Chondrocyte (in vitro differentiated cells): Measurements from ENCODE around the gene NKD2. TPM values are rescaled to one million over a fixed set of nuclear protein-coding genes. Genes with fewer than 3 reads are reported as not detected.
"Not testable (repeated sequence)": the region's sequence is repeated elsewhere in the genome, so short reads cannot be mapped to it uniquely, and the experiment has no call there.

ENCODE experiments used
- DNase-seq: peaks from one replicate; pipeline ENCODE4 v3.0.0; 2021; ENCODE audit warnings: mixed read lengths, low spot score
- H3K27ac Mint-ChIP-seq: one replicate; pipeline ENCODE4 v1.8.0; 2021; ENCODE audit warnings: mild to moderate bottlenecking, moderate library complexity, mixed read lengths; ENCODE audit not compliant: unreplicated experiment
- H3K27me3 Mint-ChIP-seq: 2 replicates; pipeline ENCODE4 v1.8.0; 2021; ENCODE audit warnings: low read depth, mixed read lengths
- H3K36me3 Mint-ChIP-seq: 2 replicates; pipeline ENCODE4 v1.8.0; 2021; ENCODE audit warnings: low read depth, mixed read lengths
- H3K4me1 Mint-ChIP-seq: 2 replicates; pipeline ENCODE4 v1.8.0; 2021; ENCODE audit warnings: low read depth, mild to moderate bottlenecking, mixed read lengths
- H3K4me3 Mint-ChIP-seq: one replicate; pipeline ENCODE4 v1.8.0; 2021; ENCODE audit warnings: mild to moderate bottlenecking, moderate library complexity, mixed read lengths; ENCODE audit not compliant: unreplicated experiment
- H3K9me3 Mint-ChIP-seq: 2 replicates; pipeline ENCODE4 v1.8.0; 2021; ENCODE audit warnings: low read depth, mixed read lengths
- total RNA-seq: library from RNA; stranded (reverse); gene quantifications from 3 replicates; pipeline ENCODE4 v1.2.1, GENCODE V29; 2021
- TF ChIP-seq, protein P1 (sequence below): fragments of 200-600 bp; sonication (generic); IDR thresholded peaks from 2 replicates; pipeline ENCODE4 v1.5.0; 2021; ENCODE audit warnings: antibody characterized with exemption, mild to moderate bottlenecking, moderate library complexity

Gene NKD2
- total RNA-seq, 1 donor from 2014 or later = not detected

DNA sequence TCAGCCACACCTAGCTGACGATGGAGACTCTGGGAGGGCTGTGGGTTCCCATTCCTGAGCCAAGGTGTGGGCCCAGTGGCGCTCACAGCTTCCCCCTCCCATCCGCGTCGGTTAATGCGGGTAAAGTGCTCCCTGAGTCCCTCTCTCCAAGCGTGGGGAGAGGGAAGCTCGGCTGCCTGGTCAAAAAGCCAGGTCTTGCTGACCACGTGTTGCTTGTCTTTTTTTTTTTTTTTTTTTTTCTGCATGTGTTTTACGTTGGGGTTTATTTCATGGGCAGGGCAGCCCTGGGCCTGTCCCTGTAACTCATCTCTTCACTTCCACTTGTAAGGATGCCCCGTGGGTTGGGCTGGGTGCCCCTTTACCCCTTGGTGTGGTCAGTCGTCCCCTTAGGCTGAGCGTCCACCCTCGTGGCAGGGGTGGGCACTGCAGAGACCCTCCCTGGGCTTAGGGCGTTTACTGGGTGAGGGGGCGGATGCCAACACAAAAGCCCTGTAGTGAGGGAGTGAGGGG lies 11.9 kb downstream of the NKD2 start:
- H3K27ac Mint-ChIP-seq = no peak overlapping the region
- H3K36me3 Mint-ChIP-seq = no peaks in the 10 kb centered on the region
- TF ChIP-seq, protein P1, sequence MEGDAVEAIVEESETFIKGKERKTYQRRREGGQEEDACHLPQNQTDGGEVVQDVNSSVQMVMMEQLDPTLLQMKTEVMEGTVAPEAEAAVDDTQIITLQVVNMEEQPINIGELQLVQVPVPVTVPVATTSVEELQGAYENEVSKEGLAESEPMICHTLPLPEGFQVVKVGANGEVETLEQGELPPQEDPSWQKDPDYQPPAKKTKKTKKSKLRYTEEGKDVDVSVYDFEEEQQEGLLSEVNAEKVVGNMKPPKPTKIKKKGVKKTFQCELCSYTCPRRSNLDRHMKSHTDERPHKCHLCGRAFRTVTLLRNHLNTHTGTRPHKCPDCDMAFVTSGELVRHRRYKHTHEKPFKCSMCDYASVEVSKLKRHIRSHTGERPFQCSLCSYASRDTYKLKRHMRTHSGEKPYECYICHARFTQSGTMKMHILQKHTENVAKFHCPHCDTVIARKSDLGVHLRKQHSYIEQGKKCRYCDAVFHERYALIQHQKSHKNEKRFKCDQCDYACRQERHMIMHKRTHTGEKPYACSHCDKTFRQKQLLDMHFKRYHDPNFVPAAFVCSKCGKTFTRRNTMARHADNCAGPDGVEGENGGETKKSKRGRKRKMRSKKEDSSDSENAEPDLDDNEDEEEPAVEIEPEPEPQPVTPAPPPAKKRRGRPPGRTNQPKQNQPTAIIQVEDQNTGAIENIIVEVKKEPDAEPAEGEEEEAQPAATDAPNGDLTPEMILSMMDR = no peak
- H3K27me3 Mint-ChIP-seq = peaks cover 19% of the 10 kb centered on the region
- DNase-seq = peak; percentile 75
- no peak overlapping the region for H3K4me3 Mint-ChIP-seq
- no peaks in the 10 kb centered on the region for H3K9me3 Mint-ChIP-seq
- no peaks in the 10 kb centered on the region for H3K4me1 Mint-ChIP-seq

DNA sequence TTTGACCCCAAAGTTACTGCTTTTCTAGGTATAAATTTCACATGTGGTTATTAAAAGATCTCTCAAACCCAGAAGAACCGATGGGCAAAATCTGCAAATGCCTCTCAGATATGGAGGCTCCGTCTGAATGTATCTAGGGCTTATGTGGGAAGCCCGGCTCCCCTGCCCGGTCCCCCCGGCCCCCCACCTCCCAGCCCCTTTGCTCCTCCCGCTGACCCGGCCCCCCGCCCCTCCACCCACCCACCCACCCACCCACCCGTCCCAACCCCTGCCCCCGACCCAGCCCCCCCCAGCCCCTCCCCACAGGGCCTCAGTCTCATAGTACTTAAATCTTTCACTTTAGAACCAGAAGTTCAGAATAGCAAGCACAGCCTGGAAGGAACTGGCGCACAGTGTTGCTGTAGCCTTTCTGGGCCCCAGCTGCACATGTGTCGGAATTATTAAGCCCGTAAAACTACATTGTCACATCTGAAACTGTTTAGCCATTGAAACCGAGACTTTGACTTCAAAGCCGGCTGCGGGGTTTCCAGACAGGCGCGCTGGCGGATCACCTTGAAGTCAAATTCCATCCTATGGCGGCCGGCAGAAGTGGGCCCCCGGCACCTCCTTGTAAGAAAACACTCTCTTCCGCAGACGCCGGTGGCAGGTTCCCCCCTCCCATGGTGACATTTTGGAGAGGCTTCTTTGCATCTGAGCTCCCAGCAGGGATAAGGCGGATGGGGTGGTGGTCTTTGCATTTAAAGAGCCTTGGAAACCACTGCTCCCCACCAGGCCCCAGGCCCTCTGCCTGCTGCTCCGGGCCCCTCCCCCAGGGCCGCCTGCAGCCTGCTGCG lies 12.8 kb downstream of the NKD2 start:
- TF ChIP-seq, protein P1 = no peak
- Mint-ChIP-seq H3K4me1 (no peaks in the 10 kb centered on the region), H3K27ac (no peak overlapping the region), H3K36me3 (no peaks in the 10 kb centered on the region), H3K4me3 (no peak overlapping the region), H3K27me3 (peaks cover 16% of the 10 kb centered on the region), H3K9me3 (no peaks in the 10 kb centered on the region)
- DNase-seq = no peak

DNA sequence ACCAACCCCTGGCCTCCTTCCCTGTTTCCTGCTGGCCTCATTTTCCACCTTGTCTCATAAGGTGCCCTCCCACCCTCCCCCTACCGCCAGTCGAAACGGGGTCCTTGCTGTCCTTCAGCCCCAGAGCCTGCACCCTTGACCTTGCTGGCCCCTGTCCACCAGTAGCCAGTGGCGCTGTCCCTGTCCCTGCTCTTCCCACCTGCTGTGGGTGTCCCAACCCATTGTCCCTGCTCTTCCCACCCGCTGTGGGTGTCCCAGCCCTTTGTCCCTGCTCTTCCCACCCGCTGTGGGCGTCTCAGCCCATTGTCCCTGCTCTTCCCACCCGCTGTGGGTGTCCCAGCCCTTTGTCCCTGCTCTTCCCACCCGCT lies 13.4 kb downstream of the NKD2 start:
- DNase-seq, H3K27ac Mint-ChIP-seq, H3K4me1 Mint-ChIP-seq, H3K36me3 Mint-ChIP-seq, H3K4me3 Mint-ChIP-seq, H3K9me3 Mint-ChIP-seq: not testable (repeated sequence)
- H3K27me3 Mint-ChIP-seq = peaks cover 11% of the 10 kb centered on the region

DNA sequence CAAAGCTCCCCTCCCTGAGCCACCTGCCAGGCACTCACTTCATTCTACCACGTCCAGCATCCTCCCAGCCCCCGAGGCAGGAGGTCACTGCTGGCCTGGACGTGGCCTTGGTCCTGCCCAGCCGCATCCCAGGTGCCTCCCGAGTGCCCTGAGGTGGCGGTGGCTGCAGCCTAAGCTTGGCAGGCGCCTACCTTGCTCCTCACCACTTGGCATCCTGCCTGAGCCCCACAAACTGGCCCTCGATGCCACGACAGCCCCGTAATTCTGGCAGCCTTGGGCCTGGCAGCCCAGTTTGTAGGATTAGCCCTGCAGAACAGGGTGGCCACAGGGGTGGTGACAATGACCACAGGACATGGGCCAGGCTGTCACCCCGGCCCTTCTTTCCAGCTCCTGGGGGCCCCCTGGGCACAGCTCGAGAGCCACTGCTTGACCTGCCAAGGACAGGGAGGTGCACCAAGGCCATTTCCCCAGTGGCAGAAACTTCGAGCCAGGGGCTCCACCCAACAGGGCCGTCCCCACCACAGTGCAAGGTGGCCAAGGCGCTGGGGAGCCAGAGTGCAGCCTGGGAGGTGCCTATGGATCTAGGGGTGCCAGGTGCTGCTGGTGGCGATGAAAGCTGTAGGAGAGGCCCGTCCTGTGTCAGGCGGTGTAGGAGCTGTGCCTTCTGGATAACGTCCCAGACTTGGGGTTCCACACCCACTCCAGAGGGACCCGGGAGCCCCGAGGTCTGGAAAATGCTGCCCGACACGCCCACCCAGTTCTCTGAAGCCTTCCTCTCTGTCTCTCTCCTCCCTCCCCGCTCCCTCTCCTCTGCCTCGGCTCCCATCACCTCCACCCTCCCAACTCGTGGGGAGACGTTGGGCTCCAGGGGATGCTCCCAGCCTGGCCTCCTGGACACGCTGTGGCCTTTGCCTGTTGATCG lies 18.4 kb downstream of the NKD2 start:
- no peaks in the 10 kb centered on the region for H3K36me3 Mint-ChIP-seq
- DNase-seq = no peak
- H3K9me3 Mint-ChIP-seq = no peaks in the 10 kb centered on the region
- no peaks in the 10 kb centered on the region for H3K4me1 Mint-ChIP-seq
- H3K27me3 Mint-ChIP-seq = peaks cover 14% of the 10 kb centered on the region
- no peak overlapping the region for H3K27ac Mint-ChIP-seq
- no peak overlapping the region for H3K4me3 Mint-ChIP-seq
- TF ChIP-seq, protein P1 = no peak

DNA sequence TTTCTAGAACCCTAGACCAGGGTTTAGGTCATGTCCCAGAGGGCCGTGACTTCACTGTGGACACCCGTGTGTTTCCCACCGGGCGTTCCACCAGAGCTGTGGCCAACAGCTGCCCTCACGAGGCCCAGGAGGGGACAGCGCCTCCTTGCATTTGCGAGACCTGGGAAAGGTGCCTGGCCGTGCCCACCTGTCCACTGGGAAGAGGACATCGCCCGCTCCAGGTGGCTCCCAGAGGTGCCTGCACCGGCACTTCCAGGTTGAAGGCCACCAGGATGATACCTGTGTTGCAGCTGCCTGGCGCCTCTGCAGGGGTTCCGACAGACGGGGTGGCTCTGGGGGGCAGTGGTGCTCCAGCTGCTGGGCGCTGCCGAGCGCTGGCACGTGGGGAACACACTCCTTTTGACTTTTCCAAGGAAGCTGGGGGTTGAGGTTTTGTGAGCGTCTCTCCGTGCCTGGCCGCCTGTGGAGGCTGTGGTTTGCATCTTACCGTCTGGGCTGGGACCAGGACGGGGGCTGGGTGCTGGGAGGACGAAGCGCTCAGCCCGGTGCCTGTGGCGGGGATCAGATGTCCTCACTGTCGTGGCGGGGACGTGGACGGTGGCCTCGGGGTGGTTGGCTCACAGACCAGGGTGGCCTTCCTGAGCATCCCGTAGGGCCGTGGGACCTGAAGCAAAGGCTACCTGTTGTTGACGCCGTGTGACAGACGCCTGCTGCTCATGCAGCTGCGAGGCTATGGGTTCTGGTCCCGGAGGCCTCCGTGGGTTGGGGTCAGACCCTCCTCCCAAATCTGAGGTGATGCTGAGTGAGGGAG lies 19.2 kb downstream of the NKD2 start:
- peak; percentile 87 for DNase-seq
- H3K36me3 Mint-ChIP-seq = no peaks in the 10 kb centered on the region

More for the DNA sequence above, 19.2 kb downstream of the NKD2 start:
- peaks cover 19% of the 10 kb centered on the region for H3K27me3 Mint-ChIP-seq
- H3K4me1 Mint-ChIP-seq = no peaks in the 10 kb centered on the region
- no peaks in the 10 kb centered on the region for H3K9me3 Mint-ChIP-seq
- H3K27ac Mint-ChIP-seq = no peak overlapping the region
- no peak overlapping the region for H3K4me3 Mint-ChIP-seq
- TF ChIP-seq, protein P1 = no peak
